ENCODE data around the gene P2RY12. TPM values are rescaled to one million over a fixed set of nuclear protein-coding genes. Genes with fewer than 3 reads are reported as not detected.

Gene P2RY12
- total RNA-seq, 2 experiments from 2014 or later = not detected

- Mint-ChIP-seq H3K9me3 (ENCODE audit: insufficient read depth) (no peaks in the 10 kb centered on the region), H3K4me3 (no peak overlapping the region), H3K36me3 (ENCODE audit: low read depth) (no peaks in the 10 kb centered on the region), H3K27me3 (ENCODE audit: low read depth) (peaks cover 3% of the 10 kb centered on the region), H3K27ac (no peak overlapping the region), H3K4me1 (ENCODE audit: low read depth) (peaks cover 3% of the 10 kb centered on the region)
- ATAC-seq (no peak), DNase-seq (no peak)
- ChIA-PET CTCF (interaction anchor here (0.6 kb wide), 1 partner anchor 45 kb away, joined by 3 read pairs; no protein-coding TSS in a partner anchor), POLR2A (interaction anchor here (0.6 kb wide), 1 partner anchor 1484 kb away, joined by 5 read pairs; no protein-coding TSS in a partner anchor)
These were observed 7.2 kb upstream of the P2RY12 start for GRCh38 chr3:151391720-151392119.

GRCh38 chr3:151387842-151388241 lies 3.3 kb upstream of the P2RY12 start:
- H3K27ac Mint-ChIP-seq = no peak overlapping the region
- ATAC-seq (no peak), DNase-seq (no peak)
- ChIA-PET POLR2A (no interaction called here), CTCF (no interaction called here)
- H3K4me3 Mint-ChIP-seq = no peak overlapping the region
- no peaks in the 10 kb centered on the region for H3K9me3 Mint-ChIP-seq (ENCODE audit: insufficient read depth)
- no peaks in the 10 kb centered on the region for H3K36me3 Mint-ChIP-seq (ENCODE audit: low read depth)
- H3K4me1 Mint-ChIP-seq (ENCODE audit: low read depth) = peaks cover 11% of the 10 kb centered on the region
- peaks cover under 1% of the 10 kb centered on the region for H3K27me3 Mint-ChIP-seq (ENCODE audit: low read depth)

- CTCF ChIA-PET = no interaction called here
- POLR2A ChIA-PET = no interaction called here
- no peaks in the 10 kb centered on the region for H3K36me3 Mint-ChIP-seq (ENCODE audit: low read depth)
- ATAC-seq (no peak), DNase-seq (no peak)
- no peak overlapping the region for H3K4me3 Mint-ChIP-seq
- no peak overlapping the region for H3K27ac Mint-ChIP-seq
- H3K27me3 Mint-ChIP-seq (ENCODE audit: low read depth) = no peaks in the 10 kb centered on the region
- peaks cover 13% of the 10 kb centered on the region for H3K4me1 Mint-ChIP-seq (ENCODE audit: low read depth)
- H3K9me3 Mint-ChIP-seq (ENCODE audit: insufficient read depth) = no peaks in the 10 kb centered on the region
These were observed 2.9 kb upstream of the P2RY12 start for GRCh38 chr3:151387432-151387831.

- no peak for DNase-seq
- CTCF ChIA-PET = no interaction called here
- Mint-ChIP-seq H3K27ac (no peak overlapping the region), H3K4me1 (ENCODE audit: low read depth) (peaks cover 13% of the 10 kb centered on the region), H3K4me3 (no peak overlapping the region), H3K27me3 (ENCODE audit: low read depth) (no peaks in the 10 kb centered on the region), H3K36me3 (ENCODE audit: low read depth) (no peaks in the 10 kb centered on the region), H3K9me3 (ENCODE audit: insufficient read depth) (no peaks in the 10 kb centered on the region)
- POLR2A ChIA-PET = no interaction called here
- ATAC-seq = no peak
These were observed 1.5 kb upstream of the P2RY12 start for GRCh38 chr3:151386056-151386455.

GRCh38 chr3:151383956-151384355 lies 597 bp downstream of the P2RY12 start:
- Mint-ChIP-seq H3K4me1 (ENCODE audit: low read depth) (peaks cover 13% of the 10 kb centered on the region), H3K27ac (no peak overlapping the region), H3K4me3 (no peak overlapping the region), H3K27me3 (ENCODE audit: low read depth) (no peaks in the 10 kb centered on the region), H3K9me3 (ENCODE audit: insufficient read depth) (no peaks in the 10 kb centered on the region), H3K36me3 (ENCODE audit: low read depth) (no peaks in the 10 kb centered on the region)
- DNase-seq (no peak), ATAC-seq (no peak)
- ChIA-PET POLR2A (no interaction called here), CTCF (no interaction called here)

- Mint-ChIP-seq H3K36me3 (ENCODE audit: low read depth) (no peaks in the 10 kb centered on the region), H3K27ac (no peak overlapping the region), H3K4me3 (no peak overlapping the region), H3K27me3 (ENCODE audit: low read depth) (no peaks in the 10 kb centered on the region), H3K4me1 (ENCODE audit: low read depth) (peaks cover 13% of the 10 kb centered on the region), H3K9me3 (ENCODE audit: insufficient read depth) (no peaks in the 10 kb centered on the region)
- ChIA-PET POLR2A (no interaction called here), CTCF (no interaction called here)
- ATAC-seq (no peak), DNase-seq (no peak)
These were observed 1.4 kb downstream of the P2RY12 start for GRCh38 chr3:151383111-151383510.

GRCh38 chr3:151382671-151383070 lies 1.9 kb downstream of the P2RY12 start:
- ChIA-PET POLR2A (no interaction called here), CTCF (no interaction called here)
- no peak overlapping the region for H3K4me3 Mint-ChIP-seq
- H3K36me3 Mint-ChIP-seq (ENCODE audit: low read depth) = no peaks in the 10 kb centered on the region
- H3K9me3 Mint-ChIP-seq (ENCODE audit: insufficient read depth) = no peaks in the 10 kb centered on the region
- H3K4me1 Mint-ChIP-seq (ENCODE audit: low read depth) = peaks cover 10% of the 10 kb centered on the region
- ATAC-seq (no peak), DNase-seq (no peak)
- H3K27me3 Mint-ChIP-seq (ENCODE audit: low read depth) = no peaks in the 10 kb centered on the region
- no peak overlapping the region for H3K27ac Mint-ChIP-seq

GRCh38 chr3:151379083-151379734 lies 5.3 kb downstream of the P2RY12 start:
- H3K4me1 Mint-ChIP-seq (ENCODE audit: low read depth) = peaks cover 4% of the 10 kb centered on the region
- no peaks in the 10 kb centered on the region for H3K36me3 Mint-ChIP-seq (ENCODE audit: low read depth)
- ChIA-PET CTCF (interaction anchor here (0.8 to 1.6 kb wide), 4 partner anchors 15 to 21 kb away, joined by 3 to 4 read pairs (median 3); no protein-coding TSS in a partner anchor), POLR2A (no interaction called here)
- no peak for ATAC-seq
- H3K27me3 Mint-ChIP-seq (ENCODE audit: low read depth) = no peaks in the 10 kb centered on the region
- no peaks in the 10 kb centered on the region for H3K9me3 Mint-ChIP-seq (ENCODE audit: insufficient read depth)
- H3K27ac Mint-ChIP-seq = no peak overlapping the region
- no peak for DNase-seq
- no peak overlapping the region for H3K4me3 Mint-ChIP-seq

GRCh38 chr3:151377768-151378385 lies 6.7 kb downstream of the P2RY12 start:
- no peaks in the 10 kb centered on the region for H3K27me3 Mint-ChIP-seq (ENCODE audit: low read depth)
- ChIA-PET CTCF (interaction anchor here (0.8 kb wide), 1 partner anchor 14 kb away, joined by 3 read pairs; no protein-coding TSS in a partner anchor), POLR2A (no interaction called here)
- H3K9me3 Mint-ChIP-seq (ENCODE audit: insufficient read depth) = no peaks in the 10 kb centered on the region
- H3K4me1 Mint-ChIP-seq (ENCODE audit: low read depth) = peaks cover 2% of the 10 kb centered on the region
- ATAC-seq = no peak
- H3K36me3 Mint-ChIP-seq (ENCODE audit: low read depth) = no peaks in the 10 kb centered on the region
- H3K4me3 Mint-ChIP-seq = no peak overlapping the region
- no peak for DNase-seq
- no peak overlapping the region for H3K27ac Mint-ChIP-seq

- H3K27ac Mint-ChIP-seq = no peak overlapping the region
- H3K4me3 Mint-ChIP-seq = no peak overlapping the region
- ChIA-PET POLR2A (no interaction called here), CTCF (no interaction called here)
- ATAC-seq (no peak), DNase-seq (no peak)
- H3K9me3 Mint-ChIP-seq (ENCODE audit: insufficient read depth) = no peaks in the 10 kb centered on the region
- peaks cover 8% of the 10 kb centered on the region for H3K27me3 Mint-ChIP-seq (ENCODE audit: low read depth)
- H3K4me1 Mint-ChIP-seq (ENCODE audit: low read depth) = no peaks in the 10 kb centered on the region
- H3K36me3 Mint-ChIP-seq (ENCODE audit: low read depth) = no peaks in the 10 kb centered on the region
These were observed 12.3 kb downstream of the P2RY12 start for GRCh38 chr3:151372063-151372820.

- H3K4me1 Mint-ChIP-seq (ENCODE audit: low read depth) = no peaks in the 10 kb centered on the region
- H3K4me3 Mint-ChIP-seq = no peak overlapping the region
- DNase-seq (no peak), ATAC-seq (no peak)
- H3K27me3 Mint-ChIP-seq (ENCODE audit: low read depth) = peaks cover 8% of the 10 kb centered on the region
- POLR2A ChIA-PET = no interaction called here
- H3K36me3 Mint-ChIP-seq (ENCODE audit: low read depth) = no peaks in the 10 kb centered on the region
- CTCF ChIA-PET = no interaction called here
- H3K27ac Mint-ChIP-seq = no peak overlapping the region
- H3K9me3 Mint-ChIP-seq (ENCODE audit: insufficient read depth) = no peaks in the 10 kb centered on the region
These were observed 13.0 kb downstream of the P2RY12 start for GRCh38 chr3:151371526-151371925.

- POLR2A ChIA-PET = interaction anchor here (0.6 kb wide), 1 partner anchor 20 kb away, joined by 3 read pairs; no protein-coding TSS in a partner anchor
- Mint-ChIP-seq H3K4me1 (ENCODE audit: low read depth) (no peaks in the 10 kb centered on the region), H3K27me3 (ENCODE audit: low read depth) (peaks cover 10% of the 10 kb centered on the region), H3K4me3 (no peak overlapping the region), H3K9me3 (ENCODE audit: insufficient read depth) (no peaks in the 10 kb centered on the region), H3K27ac (no peak overlapping the region), H3K36me3 (ENCODE audit: low read depth) (no peaks in the 10 kb centered on the region)
- CTCF ChIA-PET = no interaction called here
- no peak for ATAC-seq
- DNase-seq = no peak
These were observed 17.1 kb downstream of the P2RY12 start for GRCh38 chr3:151367448-151367847.
